SK-N-SH treated with all-trans-retinoic acid at 6 μM for 48 hours (cell line): Measurements from ENCODE around the gene CADM2.
A peak's percentile ranks its signal among the peaks of the same experiment; 100 is the strongest.

Experiments
- ATAC-seq: fragments of 200-7000 bp; cut with Tn5 transposase; 3 replicates; pipeline ENCODE4 v1.9.1; 2020; ENCODE audit warnings: mild to moderate bottlenecking, moderate library complexity
- ARNTL ChIP-seq: fragments of 450-650 bp; formaldehyde crosslinking; IDR thresholded peaks from 2 replicates; pipeline ENCODE4 v1.5.0; 2020; ENCODE audit warnings: low read depth, mild to moderate bottlenecking, moderate library complexity, borderline replicate concordance
- BACH2 ChIP-seq: fragments of 250-450 bp; sonication (Bioruptor Pico); IDR thresholded peaks from 2 replicates; pipeline ENCODE4 v1.9.0; 2021; ENCODE audit warnings: mild to moderate bottlenecking, borderline replicate concordance
- CREB5 ChIP-seq: fragments of 250-450 bp; sonication (Bioruptor Pico); IDR thresholded peaks from 2 replicates; pipeline ENCODE4 v1.5.1; 2020; ENCODE audit warnings: low read depth, mild to moderate bottlenecking, moderate library complexity
- CSDC2 ChIP-seq: fragments of 250-450 bp; sonication (Bioruptor Pico); IDR thresholded peaks from 2 replicates; pipeline ENCODE4 v1.5.0; 2020; ENCODE audit warnings: mild to moderate bottlenecking, moderate library complexity
- CSRNP3 ChIP-seq: fragments of 250-450 bp; sonication (Bioruptor Pico); IDR thresholded peaks from 2 replicates; pipeline ENCODE4 v1.5.1; 2021; ENCODE audit warnings: mild to moderate bottlenecking, moderate library complexity
- ESRRG ChIP-seq: fragments of 250-450 bp; sonication (Bioruptor Pico); IDR thresholded peaks from 2 replicates; pipeline ENCODE4 v1.6.1; 2021; ENCODE audit warnings: mild to moderate bottlenecking
- ISL1 ChIP-seq: fragments of 250-450 bp; sonication (Bioruptor Pico); IDR thresholded peaks from 2 replicates; pipeline ENCODE4 v2.1.2; 2022; ENCODE audit warnings: mild to moderate bottlenecking, moderate library complexity
- OSR1 ChIP-seq: fragments of 250-450 bp; sonication (Bioruptor Pico); IDR thresholded peaks from 2 replicates; pipeline ENCODE4 v1.8.0; 2022; ENCODE audit warnings: moderate library complexity, mild to moderate bottlenecking, inconsistent platforms
- PATZ1 ChIP-seq: fragments of 250-450 bp; sonication (Bioruptor Pico); IDR thresholded peaks from 2 replicates; pipeline ENCODE4 v1.8.0; 2020; ENCODE audit warnings: mild to moderate bottlenecking, moderate library complexity, borderline replicate concordance
- PPARA ChIP-seq: fragments of 250-450 bp; sonication (Bioruptor Pico); IDR thresholded peaks from 2 replicates; pipeline ENCODE4 v1.5.0; 2020; ENCODE audit warnings: mild to moderate bottlenecking, borderline replicate concordance
- TCF4 ChIP-seq: fragments of 250-450 bp; sonication (Bioruptor Pico); IDR thresholded peaks from 2 replicates; pipeline ENCODE4 v1.8.0; 2021; ENCODE audit warnings: mild to moderate bottlenecking, moderate library complexity, borderline replicate concordance
- TOX ChIP-seq: fragments of 250-450 bp; sonication (Bioruptor Pico); IDR thresholded peaks from 2 replicates; pipeline ENCODE4 v1.8.0; 2021; ENCODE audit warnings: mild to moderate bottlenecking, moderate library complexity, borderline replicate concordance
- TSHZ2 ChIP-seq: fragments of 250-450 bp; sonication (Bioruptor Pico); IDR thresholded peaks from 2 replicates; pipeline ENCODE4 v1.5.0; 2020; ENCODE audit warnings: mild to moderate bottlenecking, moderate library complexity
- ZC3H10 ChIP-seq: fragments of 250-450 bp; sonication (Bioruptor Pico); IDR thresholded peaks from 2 replicates; pipeline ENCODE4 v1.5.1; 2021; ENCODE audit warnings: mild to moderate bottlenecking, moderate library complexity
- ZFP30 ChIP-seq: fragments of 450-650 bp; formaldehyde crosslinking; IDR thresholded peaks from 2 replicates; pipeline ENCODE4 v1.5.0; 2022; ENCODE audit warnings: mild to moderate bottlenecking, moderate library complexity
- ZNF565 ChIP-seq: fragments of 450-650 bp; formaldehyde crosslinking; conservative IDR thresholded peaks from 2 replicates; pipeline ENCODE4 v1.5.0; 2020; ENCODE audit warnings: low read depth, mild to moderate bottlenecking, moderate library complexity
- ZNF8 ChIP-seq: fragments of 450-650 bp; formaldehyde crosslinking; IDR thresholded peaks from 2 replicates; pipeline ENCODE4 v1.5.0; 2020; ENCODE audit warnings: mild to moderate bottlenecking, moderate library complexity

The CADM2 gene

GRCh38 chr3:84987706-84988504 is 29.1 kb downstream of the CADM2 start:
- TF ChIP-seq ZFP30 (no peak), TCF4 (peak; percentile 85; the same call in 1 of the 2 replicates), PPARA (no peak), CREB5 (no peak), TSHZ2 (CRISPR knock-in tag) (peak; percentile 74; the same call in 1 of the 2 replicates), ZC3H10 (CRISPR knock-in tag) (no peak)
- TF ChIP-seq, all 23 proteins: peak for 2
- no peak; the same call in 2 of the 3 replicates for ATAC-seq

- ATAC-seq = no peak
- TF ChIP-seq ZNF8 (CRISPR knock-in tag) (no peak), BACH2 (CRISPR knock-in tag) (no peak), TOX (CRISPR knock-in tag) (no peak), CREB5 (no peak), PATZ1 (CRISPR knock-in tag) (no peak), TCF4 (no peak), ARNTL (no peak), PPARA (no peak), ESRRG (no peak), ISL1 (CRISPR knock-in tag) (no peak), ZFP30 (no peak), ZC3H10 (CRISPR knock-in tag) (no peak), CSDC2 (CRISPR knock-in tag) (no peak)
Measured at GRCh38 chr3:84989102-84989501, 30.3 kb downstream of the CADM2 start.

- no peak for TF ChIP-seq TCF4
- TF ChIP-seq ZNF565 = no peak
- no peak for TF ChIP-seq PPARA
Measured at GRCh38 chr3:84991422-84991900, 32.7 kb downstream of the CADM2 start.

GRCh38 chr3:84993956-84994355 is 35.2 kb downstream of the CADM2 start:
- no peak for TF ChIP-seq TCF4
- no peak for TF ChIP-seq ZC3H10 (CRISPR knock-in tag)
- no peak for TF ChIP-seq TSHZ2 (CRISPR knock-in tag)
- TF ChIP-seq PATZ1 (CRISPR knock-in tag) = no peak
- TF ChIP-seq ZFP30 = no peak
- TF ChIP-seq ZNF565 = no peak
- TF ChIP-seq CSRNP3 (CRISPR knock-in tag) = no peak
- no peak for TF ChIP-seq TOX (CRISPR knock-in tag)
- no peak for TF ChIP-seq OSR1
- TF ChIP-seq ZNF8 (CRISPR knock-in tag) = no peak
- TF ChIP-seq, all 23 proteins: peak for 0
- no peak for ATAC-seq

More at GRCh38 chr3:84991422-84991900, 32.7 kb downstream of the CADM2 start:
- no peak for ATAC-seq
